Effector memory CD4-positive, alpha-beta T cell (primary cell): ENCODE data around the gene DTWD2.
"Not testable (repeated sequence)": the region's sequence is repeated elsewhere in the genome, so short reads cannot be mapped to it uniquely, and the experiment has no call there.

Experiments used
- DNase-seq, 3 donors: peaks; one replicate each; pipeline ENCODE4 v3.0.0-alpha.2; 2020
- H3K27ac ChIP-seq: 2 replicates; pipeline ENCODE4 v1.7.0; 2013; ENCODE audit warnings: mild to moderate bottlenecking, low read length, moderate library complexity; ENCODE audit not compliant: insufficient read depth, poor library complexity, severe bottlenecking
- H3K27me3 ChIP-seq: replicated peaks from 2 replicates; pipeline ENCODE4 v1.7.0; 2013; ENCODE audit warnings: mild to moderate bottlenecking, low read length; ENCODE audit not compliant: insufficient read depth, control insufficient read depth, poor library complexity, severe bottlenecking
- H3K36me3 ChIP-seq: 2 replicates; pipeline ENCODE4 v1.7.0; 2013; ENCODE audit warnings: mild to moderate bottlenecking, low read length, moderate library complexity; ENCODE audit not compliant: control insufficient read depth, insufficient read depth
- H3K4me1 ChIP-seq: 2 replicates; pipeline ENCODE4 v1.7.0; 2013; ENCODE audit warnings: low read length, mild to moderate bottlenecking; ENCODE audit not compliant: control insufficient read depth, insufficient read depth, poor library complexity, severe bottlenecking
- H3K4me3 ChIP-seq: 2 replicates; pipeline ENCODE4 v1.7.0; 2013; ENCODE audit warnings: low read length, low read depth, mild to moderate bottlenecking; ENCODE audit not compliant: insufficient read depth, poor library complexity, severe bottlenecking
- H3K9me3 ChIP-seq: 2 replicates; pipeline ENCODE4 v1.7.0; 2013; ENCODE audit warnings: mild to moderate bottlenecking, low read length, moderate library complexity; ENCODE audit not compliant: control insufficient read depth

The DTWD2 gene

GRCh38 chr5:118980017-118980416, 8.3 kb downstream of the DTWD2 start:
- no peaks in the 10 kb centered on the region for H3K27me3 ChIP-seq
- no peak overlapping the region for H3K4me3 ChIP-seq
- H3K9me3 ChIP-seq: no peaks in the 10 kb centered on the region
- H3K4me1 ChIP-seq: no peaks in the 10 kb centered on the region
- no peak overlapping the region for H3K27ac ChIP-seq
- no peak for DNase-seq
- no peaks in the 10 kb centered on the region for H3K36me3 ChIP-seq

GRCh38 chr5:118973779-118974445, 14.4 kb downstream of the DTWD2 start:
- not testable (repeated sequence) for H3K36me3 ChIP-seq, DNase-seq, H3K9me3 ChIP-seq, H3K4me1 ChIP-seq, H3K27ac ChIP-seq, H3K4me3 ChIP-seq, H3K27me3 ChIP-seq

GRCh38 chr5:118968925-118969375, 19.4 kb downstream of the DTWD2 start:
- no peak for DNase-seq
- no peaks in the 10 kb centered on the region for H3K36me3 ChIP-seq
- H3K27me3 ChIP-seq: no peaks in the 10 kb centered on the region
- no peaks in the 10 kb centered on the region for H3K9me3 ChIP-seq
- H3K27ac ChIP-seq: no peak overlapping the region
- H3K4me1 ChIP-seq: no peaks in the 10 kb centered on the region
- no peak overlapping the region for H3K4me3 ChIP-seq

- Histone ChIP-seq H3K4me3 (no peak overlapping the region), H3K27ac (no peak overlapping the region), H3K4me1 (no peaks in the 10 kb centered on the region), H3K36me3 (no peaks in the 10 kb centered on the region), H3K9me3 (no peaks in the 10 kb centered on the region), H3K27me3 (no peaks in the 10 kb centered on the region)
- no peak for DNase-seq
These were observed 19.9 kb downstream of the DTWD2 start for GRCh38 chr5:118968406-118968911.

GRCh38 chr5:118967059-118967508, 21.3 kb downstream of the DTWD2 start:
- no peak for DNase-seq
- Histone ChIP-seq H3K27ac (no peak overlapping the region), H3K9me3 (no peaks in the 10 kb centered on the region), H3K27me3 (no peaks in the 10 kb centered on the region), H3K36me3 (no peaks in the 10 kb centered on the region), H3K4me1 (no peaks in the 10 kb centered on the region), H3K4me3 (no peak overlapping the region)

- Histone ChIP-seq H3K36me3 (no peaks in the 10 kb centered on the region), H3K27me3 (no peaks in the 10 kb centered on the region), H3K4me3 (no peak overlapping the region), H3K27ac (no peak overlapping the region), H3K4me1 (no peaks in the 10 kb centered on the region), H3K9me3 (no peaks in the 10 kb centered on the region)
- DNase-seq: no peak
These were observed 22.5 kb downstream of the DTWD2 start for GRCh38 chr5:118965890-118966289.

GRCh38 chr5:118964970-118965369, 23.4 kb downstream of the DTWD2 start:
- H3K27ac ChIP-seq, H3K4me3 ChIP-seq, H3K27me3 ChIP-seq, DNase-seq, H3K4me1 ChIP-seq, H3K36me3 ChIP-seq, H3K9me3 ChIP-seq: not testable (repeated sequence)

GRCh38 chr5:118964388-118964787, 24.0 kb downstream of the DTWD2 start:
- not testable (repeated sequence) for H3K4me1 ChIP-seq, H3K4me3 ChIP-seq, DNase-seq, H3K9me3 ChIP-seq, H3K27ac ChIP-seq, H3K36me3 ChIP-seq, H3K27me3 ChIP-seq

GRCh38 chr5:118963169-118963568, 25.2 kb downstream of the DTWD2 start:
- no peaks in the 10 kb centered on the region for H3K9me3 ChIP-seq
- H3K27me3 ChIP-seq: no peaks in the 10 kb centered on the region
- H3K36me3 ChIP-seq: no peaks in the 10 kb centered on the region
- no peaks in the 10 kb centered on the region for H3K4me1 ChIP-seq
- H3K27ac ChIP-seq: no peak overlapping the region
- no peak overlapping the region for H3K4me3 ChIP-seq
- DNase-seq: no peak

- H3K4me1 ChIP-seq: no peaks in the 10 kb centered on the region
- no peak overlapping the region for H3K27ac ChIP-seq
- no peaks in the 10 kb centered on the region for H3K27me3 ChIP-seq
- H3K36me3 ChIP-seq: no peaks in the 10 kb centered on the region
- no peak overlapping the region for H3K4me3 ChIP-seq
- H3K9me3 ChIP-seq: no peaks in the 10 kb centered on the region
- no peak for DNase-seq
These were observed 27.8 kb downstream of the DTWD2 start for GRCh38 chr5:118960557-118960956.
